GM12801 (cell line): ENCODE results near the gene ADNP.

ENCODE experiments used
- TF ChIP-seq, protein P1 (sequence below): IDR thresholded peaks from one replicate; pipeline ENCODE4 v1.5.1; 2011; ENCODE audit warnings: control low read depth; ENCODE audit not compliant: insufficient read length; ENCODE audit errors: extremely low read depth

Gene ADNP

DNA sequence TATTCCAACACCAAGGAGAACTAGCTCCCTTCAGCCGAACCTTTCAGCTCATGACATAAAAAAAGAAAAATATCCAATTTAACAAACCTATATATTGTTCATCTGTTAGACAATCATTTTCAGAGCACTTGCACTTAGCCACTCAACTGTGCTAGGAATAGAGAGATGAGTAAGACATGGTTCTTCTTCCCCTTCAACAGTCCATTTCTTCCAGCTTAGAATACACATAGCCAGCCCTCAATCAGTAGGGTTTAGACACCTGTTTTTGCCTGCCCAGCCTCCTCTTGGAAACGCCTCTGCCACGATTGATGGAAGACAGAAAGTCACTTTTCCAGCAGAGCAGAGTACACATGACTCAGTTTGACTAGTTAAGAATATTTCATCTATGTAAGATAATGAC is 21.8 kb downstream of the ADNP start:
- TF ChIP-seq, protein P1, sequence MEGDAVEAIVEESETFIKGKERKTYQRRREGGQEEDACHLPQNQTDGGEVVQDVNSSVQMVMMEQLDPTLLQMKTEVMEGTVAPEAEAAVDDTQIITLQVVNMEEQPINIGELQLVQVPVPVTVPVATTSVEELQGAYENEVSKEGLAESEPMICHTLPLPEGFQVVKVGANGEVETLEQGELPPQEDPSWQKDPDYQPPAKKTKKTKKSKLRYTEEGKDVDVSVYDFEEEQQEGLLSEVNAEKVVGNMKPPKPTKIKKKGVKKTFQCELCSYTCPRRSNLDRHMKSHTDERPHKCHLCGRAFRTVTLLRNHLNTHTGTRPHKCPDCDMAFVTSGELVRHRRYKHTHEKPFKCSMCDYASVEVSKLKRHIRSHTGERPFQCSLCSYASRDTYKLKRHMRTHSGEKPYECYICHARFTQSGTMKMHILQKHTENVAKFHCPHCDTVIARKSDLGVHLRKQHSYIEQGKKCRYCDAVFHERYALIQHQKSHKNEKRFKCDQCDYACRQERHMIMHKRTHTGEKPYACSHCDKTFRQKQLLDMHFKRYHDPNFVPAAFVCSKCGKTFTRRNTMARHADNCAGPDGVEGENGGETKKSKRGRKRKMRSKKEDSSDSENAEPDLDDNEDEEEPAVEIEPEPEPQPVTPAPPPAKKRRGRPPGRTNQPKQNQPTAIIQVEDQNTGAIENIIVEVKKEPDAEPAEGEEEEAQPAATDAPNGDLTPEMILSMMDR = no peak

DNA sequence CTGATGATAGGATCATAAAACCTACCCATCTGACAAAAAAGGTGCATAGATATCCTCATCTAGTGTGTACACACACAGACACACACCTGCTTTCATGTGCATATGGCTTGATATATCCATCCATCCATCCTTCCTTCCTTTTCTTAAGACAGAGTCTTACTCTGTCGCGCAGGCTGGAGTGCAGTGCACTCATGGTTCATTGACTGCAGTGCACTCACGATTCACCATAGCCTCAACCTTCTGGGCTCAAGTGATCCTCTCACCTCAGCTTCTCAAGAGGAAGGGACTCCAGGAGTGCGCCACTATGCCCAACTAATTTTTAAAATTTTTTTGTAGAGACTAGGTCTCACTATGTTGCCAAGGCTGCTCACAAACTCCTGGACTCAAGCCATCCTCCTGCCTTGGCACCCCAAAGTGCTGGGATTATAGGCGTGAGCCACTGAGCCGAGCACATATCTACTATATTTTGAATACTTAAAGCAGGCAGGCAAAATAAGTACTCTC is 27.1 kb downstream of the ADNP start:
- TF ChIP-seq, protein P1 = no peak

DNA sequence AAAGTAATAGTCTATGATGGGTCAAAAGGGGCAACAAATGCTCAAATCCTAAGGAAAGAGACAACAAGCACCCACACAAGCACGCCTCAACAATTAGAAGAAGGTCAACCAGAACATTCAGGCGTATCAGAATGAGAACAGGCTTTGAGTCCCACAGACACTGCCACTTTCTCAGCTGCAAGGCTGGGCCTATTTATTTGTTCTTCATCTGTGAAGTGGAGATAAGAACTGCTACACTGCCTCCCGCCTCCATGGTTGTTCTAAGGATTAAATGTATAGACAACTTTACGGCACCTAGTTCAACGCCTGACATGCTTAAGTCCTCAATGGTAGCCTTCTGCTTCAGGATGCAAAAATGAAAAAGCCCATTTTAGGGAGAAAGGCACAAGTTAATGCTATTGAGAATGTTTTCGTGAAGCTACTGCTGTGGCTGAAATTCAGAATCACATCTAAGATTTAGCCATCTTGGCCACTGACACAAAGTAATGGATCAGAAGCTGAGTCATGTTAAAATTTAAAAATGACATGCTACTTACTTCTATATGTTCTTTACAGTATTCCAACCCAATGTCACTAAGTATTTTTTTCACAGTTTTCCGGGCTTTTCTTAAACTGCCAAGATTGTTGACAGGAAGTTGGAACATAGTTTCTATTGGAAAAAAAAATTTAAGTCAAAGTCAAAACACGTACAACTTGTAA is 27.7 kb downstream of the ADNP start:
- TF ChIP-seq, protein P1 = no peak

DNA sequence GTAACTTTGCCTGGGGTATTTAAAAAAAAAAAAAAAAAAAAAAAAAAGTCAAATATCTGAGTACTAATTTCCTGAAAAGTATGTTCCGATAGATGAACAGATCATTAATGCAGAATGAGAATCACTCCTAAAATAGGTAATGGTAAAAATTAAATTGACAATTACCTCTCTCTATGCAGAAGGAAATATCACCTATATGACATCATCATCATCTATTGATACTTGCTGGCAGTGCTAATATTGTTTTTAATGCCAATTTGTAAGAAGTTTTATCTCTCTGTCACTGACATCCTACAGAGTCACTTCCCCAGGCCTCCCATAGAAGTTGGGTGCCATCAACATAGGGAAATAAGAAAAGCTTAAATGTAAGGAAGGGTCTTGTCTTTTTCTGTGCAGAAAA is 29.9 kb downstream of the ADNP start:
- TF ChIP-seq, protein P1 = no peak

DNA sequence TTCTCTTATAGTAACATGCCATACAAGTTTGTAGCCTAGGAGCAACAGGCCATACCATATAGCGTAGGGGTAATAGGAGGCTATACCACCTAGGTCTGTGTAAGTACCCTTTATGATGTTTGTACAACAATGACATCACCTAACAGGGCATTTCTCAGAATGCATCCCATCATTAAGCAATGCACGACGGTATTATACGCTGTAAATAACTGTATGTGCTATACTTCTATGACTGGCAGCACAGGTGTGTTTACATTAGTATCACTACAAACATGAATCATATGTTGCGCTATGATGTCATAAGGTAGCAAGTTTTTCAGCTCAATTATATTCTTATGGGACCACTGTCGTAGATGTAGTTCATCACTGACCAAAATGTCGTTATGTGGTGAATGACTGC is 31.0 kb downstream of the ADNP start:
- TF ChIP-seq, protein P1 = no peak

DNA sequence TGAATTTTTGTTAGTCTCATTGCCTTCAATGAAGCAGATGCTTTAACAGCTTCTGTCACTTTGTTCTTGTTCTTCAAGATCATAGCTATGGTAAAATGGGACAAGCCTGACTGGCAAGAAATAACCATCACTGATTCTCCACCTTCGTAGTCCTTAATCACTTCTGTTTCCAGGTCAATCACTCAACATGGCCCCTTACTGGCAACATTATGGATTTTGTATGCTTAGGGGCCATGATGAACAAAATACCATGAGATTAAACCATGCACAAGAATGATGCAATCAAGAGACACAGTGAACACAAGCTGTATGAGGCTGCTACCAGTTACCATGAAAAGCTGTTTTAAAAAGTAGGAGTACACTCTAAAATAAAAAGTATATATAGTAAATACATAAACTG is 32.8 kb downstream of the ADNP start:
- TF ChIP-seq, protein P1 = no peak

DNA sequence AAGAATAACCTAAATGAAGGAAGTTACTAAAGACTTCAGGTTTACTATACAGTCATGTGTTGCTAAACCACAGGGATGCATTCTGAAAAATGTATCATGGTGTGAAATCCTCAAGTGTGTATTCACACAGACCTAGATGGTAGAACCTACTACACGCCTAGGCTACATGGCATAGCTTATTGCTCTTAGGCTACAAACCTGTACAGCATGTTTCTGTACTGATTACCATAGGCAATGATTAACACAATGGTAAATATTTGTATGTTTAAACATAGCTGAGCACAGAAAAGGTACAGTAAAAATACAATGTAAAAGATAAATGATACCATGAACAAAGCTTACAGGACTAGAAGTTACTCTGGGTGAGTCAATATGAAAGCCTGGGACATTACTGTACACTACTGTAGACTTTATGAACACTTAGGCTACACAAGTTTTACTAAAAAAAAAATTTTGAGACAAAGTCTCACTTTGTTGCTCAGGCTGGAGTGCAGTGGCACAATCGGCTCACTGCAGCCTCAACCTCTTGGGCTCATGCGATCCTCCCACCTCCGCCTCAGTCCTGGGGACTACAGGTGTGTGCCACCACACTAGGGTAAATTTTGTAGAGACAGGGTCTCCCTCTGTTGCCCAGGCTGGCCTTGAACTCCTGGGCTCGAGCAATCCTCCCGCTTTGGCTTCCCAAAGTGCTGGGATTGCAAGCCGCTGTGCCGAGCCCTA is 36.0 kb downstream of the ADNP start:
- TF ChIP-seq, protein P1 = no peak
